Vagina (tissue), 2 donors: ENCODE results near the gene FAM120B. TPM values are rescaled to one million over a fixed set of nuclear protein-coding genes. Genes with fewer than 3 reads are reported as not detected.
A peak's percentile ranks its signal among the peaks of the same experiment; 100 is the strongest.

ENCODE experiments used
- DNase-seq, 2 donors: peaks; one replicate each; pipeline ENCODE4 v3.0.0-alpha.2; 2017; ENCODE audit errors: extremely low spot score in 2 of 2
- H3K27ac ChIP-seq: fragments of 200-600 bp; sonication (generic); one replicate; pipeline ENCODE4 v1.5.1; 2019
- H3K27me3 ChIP-seq: fragments of 200-600 bp; sonication (generic); one replicate; pipeline ENCODE4 v1.5.1; 2019
- H3K36me3 ChIP-seq, 2 donors: fragments of 200-600 bp; sonication (generic); one replicate each; pipeline ENCODE4 v1.5.1; 2017 to 2019
- H3K4me1 ChIP-seq: fragments of 200-600 bp; sonication (generic); one replicate; pipeline ENCODE4 v1.5.1; 2019
- H3K4me3 ChIP-seq, 2 donors: fragments of 200-600 bp; sonication (generic); 1 replicate in 1 of 2; 2 replicates in 1 of 2; pipeline ENCODE4 v1.5.1; 2016 to 2019
- H3K9me3 ChIP-seq: fragments of 200-600 bp; sonication (generic); one replicate; pipeline ENCODE4 v1.5.1; 2019
- POLR2A ChIP-seq, 2 donors: fragments of 450-650 bp; IDR thresholded peaks; one replicate each; pipeline ENCODE4 v1.6.1; 2017; ENCODE audit warnings: antibody characterized with exemption in 2 of 2, mild to moderate bottlenecking in 2 of 2, moderate library complexity in 2 of 2
- POLR2AphosphoS5 ChIP-seq, 2 donors: sonication (generic); formaldehyde crosslinking; IDR thresholded peaks; one replicate each; pipeline ENCODE4 v1.9.0; 2017; ENCODE audit warnings: antibody characterized with exemption in 2 of 2, mild to moderate bottlenecking in 2 of 2, low read depth in 1 of 2; ENCODE audit not compliant: insufficient read depth in 1 of 2
- intact Hi-C: fragments of 100-400 bp; cut with DNase I; formaldehyde crosslinking; loops from one replicate; pipeline ENCODE4 v1.15.1; 2023
- total RNA-seq: library from RNA; depleted of rRNA; stranded (reverse); fragments of >200 nt; gene quantifications from one replicate; pipeline ENCODE4 v1.2.3, GENCODE V29; 2016
- TF ChIP-seq, protein P1 (sequence below), 3 experiments: fragments of 450-650 bp in 2 of 3; fragments of 200-600 bp in 1 of 3; sonication (generic) in 1 of 3; IDR thresholded peaks; one replicate each; pipeline ENCODE4 v1.5.1; 2017 to 2019; ENCODE audit warnings: antibody characterized with exemption in 3 of 3, mild to moderate bottlenecking in 2 of 3, moderate library complexity in 2 of 3

Gene FAM120B
- total RNA-seq, 1 donor from 2014 or later, result 34.6 TPM

DNA sequence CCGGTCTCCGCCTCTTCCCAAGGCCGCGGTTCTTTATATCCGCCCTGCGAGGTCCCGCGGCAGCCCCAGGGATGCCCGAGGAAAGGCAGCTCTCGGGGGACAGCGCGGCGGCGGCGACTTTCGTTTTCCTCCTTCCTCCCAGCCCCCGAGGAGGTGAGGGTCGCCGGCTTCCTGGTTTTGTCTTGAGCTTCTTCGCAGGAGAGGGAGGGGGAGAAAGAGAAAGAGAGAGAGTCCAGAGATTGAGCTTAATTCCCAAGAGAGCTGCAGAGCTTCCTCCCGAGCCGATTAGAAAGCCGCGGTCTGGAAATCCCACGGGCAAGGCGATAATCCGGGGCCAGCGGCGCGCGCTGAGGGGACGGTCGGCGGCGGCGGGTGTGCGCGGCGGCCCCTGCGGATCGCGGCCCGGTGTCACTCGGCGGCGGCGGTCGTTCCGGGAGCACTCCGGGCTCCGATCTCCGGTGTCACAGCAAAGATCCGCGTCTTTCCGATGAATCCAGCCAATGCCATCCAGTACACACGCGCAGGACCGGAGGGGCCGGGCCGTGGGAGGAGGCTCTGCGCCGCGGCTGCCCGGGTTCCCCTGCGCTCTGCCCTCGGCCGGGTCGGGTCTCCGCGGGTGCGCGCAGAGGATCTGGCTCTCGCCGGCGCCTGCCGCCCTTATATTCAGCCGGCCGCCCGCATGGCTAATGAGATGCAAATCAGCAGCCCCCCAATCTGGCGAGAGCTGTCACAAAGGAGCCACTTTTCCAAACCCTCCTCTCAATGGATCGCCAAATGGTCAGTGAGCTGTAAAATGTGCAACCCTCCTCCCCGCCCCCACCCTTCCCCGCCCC is 16.0 kb upstream of the FAM120B start, which contains the start of gene DLL1:
TSS of gene DLL1 (minus strand) at position 783 of the 833 bp plus-strand sequence. CDS start 939 bp downstream, outside the sequence.
- no peaks in the 10 kb centered on the region for H3K9me3 ChIP-seq
- peaks cover 69% of the 10 kb centered on the region for H3K4me1 ChIP-seq
- TF ChIP-seq, protein P1, sequence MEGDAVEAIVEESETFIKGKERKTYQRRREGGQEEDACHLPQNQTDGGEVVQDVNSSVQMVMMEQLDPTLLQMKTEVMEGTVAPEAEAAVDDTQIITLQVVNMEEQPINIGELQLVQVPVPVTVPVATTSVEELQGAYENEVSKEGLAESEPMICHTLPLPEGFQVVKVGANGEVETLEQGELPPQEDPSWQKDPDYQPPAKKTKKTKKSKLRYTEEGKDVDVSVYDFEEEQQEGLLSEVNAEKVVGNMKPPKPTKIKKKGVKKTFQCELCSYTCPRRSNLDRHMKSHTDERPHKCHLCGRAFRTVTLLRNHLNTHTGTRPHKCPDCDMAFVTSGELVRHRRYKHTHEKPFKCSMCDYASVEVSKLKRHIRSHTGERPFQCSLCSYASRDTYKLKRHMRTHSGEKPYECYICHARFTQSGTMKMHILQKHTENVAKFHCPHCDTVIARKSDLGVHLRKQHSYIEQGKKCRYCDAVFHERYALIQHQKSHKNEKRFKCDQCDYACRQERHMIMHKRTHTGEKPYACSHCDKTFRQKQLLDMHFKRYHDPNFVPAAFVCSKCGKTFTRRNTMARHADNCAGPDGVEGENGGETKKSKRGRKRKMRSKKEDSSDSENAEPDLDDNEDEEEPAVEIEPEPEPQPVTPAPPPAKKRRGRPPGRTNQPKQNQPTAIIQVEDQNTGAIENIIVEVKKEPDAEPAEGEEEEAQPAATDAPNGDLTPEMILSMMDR (IDR thresholded peaks at IDR 0.05), result no peak
- TF ChIP-seq POLR2A (IDR thresholded peaks at IDR 0.05) (peak in 1 of 2 donors; percentile 54), POLR2AphosphoS5 (IDR thresholded peaks at IDR 0.05; ENCODE audit: insufficient read depth in 1 of 2, low read depth in 1 of 2) (peak in 1 of 2 donors; percentile 57)
- peak in 1 of 2 donors; percentile 85 for DNase-seq
- H3K27ac ChIP-seq, result peak within 1 kb of the TSS; percentile 81
- intact Hi-C loops, result loop anchor here (10.0 kb wide), 1 partner anchor 456 kb away; no protein-coding TSS in a partner anchor
- H3K4me3 ChIP-seq, result peak within 1 kb of the TSS; percentile 64 to 74
- no peaks in the 10 kb centered on the region for H3K36me3 ChIP-seq
- H3K27me3 ChIP-seq, result no peaks in the 10 kb centered on the region

DNA sequence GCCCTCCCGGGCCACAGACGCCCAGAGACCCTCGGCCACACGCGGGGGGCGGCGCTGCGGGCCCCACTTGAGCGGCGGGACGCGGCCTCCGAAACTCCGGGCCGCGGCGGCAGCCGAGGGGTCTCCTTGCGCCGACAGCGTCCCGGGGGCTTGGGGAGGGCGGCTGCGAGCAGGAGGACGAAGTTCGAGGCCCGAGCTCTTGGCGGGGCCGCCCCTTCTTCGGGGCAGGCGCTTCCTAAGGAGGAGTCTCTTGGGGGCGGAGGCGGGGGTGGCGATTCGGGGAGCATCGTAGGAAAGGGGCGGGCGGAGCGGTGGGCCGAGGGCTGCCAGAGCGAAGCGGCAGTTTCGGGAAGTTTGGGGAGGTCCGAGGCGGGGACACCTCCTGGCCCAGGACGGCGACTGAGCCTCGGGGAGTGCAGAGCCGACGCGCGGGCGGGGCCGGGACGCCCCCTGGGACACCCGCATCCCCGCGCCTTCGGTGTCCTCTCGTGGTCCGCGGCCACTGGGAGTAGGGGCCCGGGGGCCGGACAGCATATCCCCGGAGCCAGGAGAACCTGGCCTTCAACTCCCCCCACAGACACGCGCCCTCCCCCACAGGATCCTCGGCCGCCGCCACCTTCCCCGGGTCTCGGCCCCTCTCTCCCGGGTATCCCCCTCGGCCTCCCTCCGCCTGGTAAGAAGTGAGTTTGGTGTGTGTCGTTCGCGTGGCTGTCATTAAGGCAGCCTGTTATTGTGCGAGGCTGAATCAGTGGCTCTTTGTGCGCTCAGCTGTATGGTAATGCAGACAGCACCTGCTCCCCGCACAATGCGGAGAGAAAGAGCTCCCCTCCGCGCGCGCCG is 15.1 kb upstream of the FAM120B start:
- Histone ChIP-seq H3K4me3 (peak overlapping the region; percentile 64 to 74), H3K9me3 (no peaks in the 10 kb centered on the region), H3K4me1 (peaks cover 71% of the 10 kb centered on the region), H3K27me3 (no peaks in the 10 kb centered on the region), H3K36me3 (no peaks in the 10 kb centered on the region), H3K27ac (peak overlapping the region; percentile 81)
- TF ChIP-seq, protein P1 (IDR thresholded peaks at IDR 0.05), result no peak
- TF ChIP-seq POLR2A (IDR thresholded peaks at IDR 0.05) (peak in 1 of 2 donors; percentile 46), POLR2AphosphoS5 (IDR thresholded peaks at IDR 0.05; ENCODE audit: insufficient read depth in 1 of 2, low read depth in 1 of 2) (peak in 1 of 2 donors; percentile 80)
- intact Hi-C loops, result loop anchor here (10.0 kb wide), 1 partner anchor 457 kb away; no protein-coding TSS in a partner anchor
- no peak for DNase-seq

GRCh38 chr6:170292111-170292406 is 14.5 kb upstream of the FAM120B start:
- TF ChIP-seq, protein P1 (IDR thresholded peaks at IDR 0.05), result no peak
- TF ChIP-seq POLR2AphosphoS5 (IDR thresholded peaks at IDR 0.05; ENCODE audit: insufficient read depth in 1 of 2, low read depth in 1 of 2) (no peak), POLR2A (IDR thresholded peaks at IDR 0.05) (no peak)
- H3K9me3 ChIP-seq, result no peaks in the 10 kb centered on the region
- H3K27me3 ChIP-seq, result peaks cover 5% of the 10 kb centered on the region
- H3K36me3 ChIP-seq, result no peaks in the 10 kb centered on the region
- peak overlapping the region; percentile 81 for H3K27ac ChIP-seq
- peaks cover 71% of the 10 kb centered on the region for H3K4me1 ChIP-seq
- DNase-seq, result no peak
- peak overlapping the region; percentile 64 to 74 for H3K4me3 ChIP-seq
- intact Hi-C loops, result loop anchor here (10.0 kb wide), 1 partner anchor 457 kb away; no protein-coding TSS in a partner anchor

- Histone ChIP-seq H3K27ac (peak overlapping the region; percentile 81), H3K4me1 (peaks cover 70% of the 10 kb centered on the region), H3K9me3 (no peaks in the 10 kb centered on the region), H3K27me3 (peaks cover 7% of the 10 kb centered on the region), H3K36me3 (no peaks in the 10 kb centered on the region), H3K4me3 (peak overlapping the region; percentile 64 to 74)
- TF ChIP-seq, protein P1 (IDR thresholded peaks at IDR 0.05), result peak in 1 of 3 experiments; percentile 36
- TF ChIP-seq POLR2AphosphoS5 (IDR thresholded peaks at IDR 0.05; ENCODE audit: insufficient read depth in 1 of 2, low read depth in 1 of 2) (no peak), POLR2A (IDR thresholded peaks at IDR 0.05) (no peak)
- intact Hi-C loops, result loop anchor here (10.0 kb wide), 1 partner anchor 458 kb away; no protein-coding TSS in a partner anchor
- DNase-seq, result peak in 1 of 2 donors; percentile 86
These were observed 14.0 kb upstream of the FAM120B start for GRCh38 chr6:170292407-170293158.
